ES-I3 (cell line): ENCODE measurements around the gene SLIT3.

ENCODE experiments used
- H3K36me3 ChIP-seq: 2 replicates; pipeline ENCODE4 v1.6.1; 2013; ENCODE audit warnings: mild to moderate bottlenecking, low read length, control low read depth, moderate library complexity; ENCODE audit not compliant: insufficient read depth
- H3K4me1 ChIP-seq: 2 replicates; pipeline ENCODE4 v1.6.1; 2013; ENCODE audit warnings: mild to moderate bottlenecking, control low read depth, low read length; ENCODE audit not compliant: insufficient read depth
- H3K9ac ChIP-seq: 2 replicates; pipeline ENCODE4 v1.6.1; 2013; ENCODE audit warnings: low read depth, mild to moderate bottlenecking, low read length, moderate library complexity
- H3K9me3 ChIP-seq: 2 replicates; pipeline ENCODE4 v1.6.1; 2013; ENCODE audit warnings: mild to moderate bottlenecking, low read length, moderate library complexity; ENCODE audit not compliant: control insufficient read depth, insufficient read depth

Gene SLIT3

DNA sequence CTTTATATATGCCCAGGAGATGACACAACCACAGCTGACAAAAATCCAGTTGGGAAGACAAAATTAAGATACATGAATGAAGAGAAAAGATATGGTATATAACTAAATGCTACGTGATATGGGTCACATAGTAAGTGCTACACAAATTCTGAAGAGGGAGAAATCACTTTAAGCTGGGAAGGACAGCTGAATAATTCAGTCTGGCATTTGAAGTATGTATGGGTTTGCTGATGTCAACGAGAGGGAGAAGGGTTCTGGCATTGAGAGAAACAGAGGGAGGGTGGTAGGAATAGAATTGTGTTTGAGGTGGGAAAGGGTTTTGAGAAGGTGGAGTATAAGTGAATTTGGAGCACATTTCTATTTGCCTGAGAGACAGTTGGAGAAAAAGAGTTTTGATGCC is 6.7 kb upstream of the SLIT3 start:
- H3K9ac ChIP-seq, result no peak overlapping the region
- no peaks in the 10 kb centered on the region for H3K9me3 ChIP-seq
- no peaks in the 10 kb centered on the region for H3K4me1 ChIP-seq
- H3K36me3 ChIP-seq, result no peaks in the 10 kb centered on the region

DNA sequence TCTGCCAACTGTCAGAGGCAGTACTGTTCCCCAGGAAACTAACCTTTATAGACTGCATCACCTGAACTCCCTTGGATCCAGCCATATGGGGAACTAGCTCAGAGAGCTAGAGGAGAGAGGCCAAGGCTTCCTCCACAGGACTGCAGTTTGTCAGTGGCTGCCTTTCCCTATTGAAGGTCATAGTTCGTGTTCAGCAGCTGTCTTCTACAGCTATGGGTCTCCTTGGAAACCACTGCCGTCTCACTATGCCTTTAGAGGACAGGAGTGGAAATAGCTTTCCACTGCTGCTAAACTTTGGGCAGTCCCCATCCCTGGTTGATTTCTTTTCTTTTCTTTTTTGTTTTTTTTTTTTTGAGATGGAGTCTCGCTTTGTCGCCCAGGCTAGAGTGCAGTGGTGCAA is 4.4 kb upstream of the SLIT3 start:
- H3K9ac ChIP-seq, result no peak overlapping the region
- no peaks in the 10 kb centered on the region for H3K36me3 ChIP-seq
- no peaks in the 10 kb centered on the region for H3K9me3 ChIP-seq
- H3K4me1 ChIP-seq, result no peaks in the 10 kb centered on the region

DNA sequence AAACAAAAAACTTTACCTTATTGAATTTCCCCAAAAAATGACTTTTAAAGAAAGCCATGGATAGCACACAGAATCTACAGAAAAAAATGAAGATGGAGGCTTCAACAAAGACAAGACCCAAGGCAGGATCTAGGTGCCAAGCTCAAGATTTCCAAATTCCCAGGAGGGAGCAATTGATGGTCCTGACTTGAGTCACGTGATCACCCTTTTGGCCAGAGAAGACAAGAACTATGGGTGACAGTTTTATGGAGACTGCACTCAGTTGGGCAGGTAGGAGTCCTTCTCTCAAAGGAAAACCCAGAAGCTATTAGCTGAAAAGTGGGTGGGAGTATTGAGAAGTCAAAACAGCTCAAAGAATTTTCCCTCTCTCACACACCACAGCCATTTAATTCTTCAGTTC is 3.2 kb upstream of the SLIT3 start:
- H3K9me3 ChIP-seq, result no peaks in the 10 kb centered on the region
- H3K36me3 ChIP-seq, result no peaks in the 10 kb centered on the region
- H3K9ac ChIP-seq, result no peak overlapping the region
- no peaks in the 10 kb centered on the region for H3K4me1 ChIP-seq

DNA sequence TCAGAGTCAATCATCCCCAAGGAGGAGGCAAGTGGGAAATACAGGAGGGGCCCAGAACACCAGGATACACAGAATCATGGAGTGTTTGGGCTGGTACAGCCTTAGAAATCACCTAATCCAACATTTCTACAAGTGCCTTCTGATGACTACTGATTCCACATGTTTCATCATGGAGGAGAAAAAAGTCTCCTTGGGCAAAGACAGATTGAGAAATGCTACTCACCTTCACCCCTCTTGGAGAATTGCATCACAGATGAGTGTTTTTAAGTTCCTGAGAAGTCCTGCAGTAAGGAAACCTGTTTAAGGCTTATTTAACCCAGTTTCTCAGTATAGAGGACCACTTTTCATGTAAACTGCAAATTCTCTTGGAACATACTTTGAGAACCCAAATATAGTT is 2.2 kb upstream of the SLIT3 start:
- H3K9me3 ChIP-seq, result no peaks in the 10 kb centered on the region
- H3K36me3 ChIP-seq, result no peaks in the 10 kb centered on the region
- H3K9ac ChIP-seq, result no peak overlapping the region
- no peaks in the 10 kb centered on the region for H3K4me1 ChIP-seq

DNA sequence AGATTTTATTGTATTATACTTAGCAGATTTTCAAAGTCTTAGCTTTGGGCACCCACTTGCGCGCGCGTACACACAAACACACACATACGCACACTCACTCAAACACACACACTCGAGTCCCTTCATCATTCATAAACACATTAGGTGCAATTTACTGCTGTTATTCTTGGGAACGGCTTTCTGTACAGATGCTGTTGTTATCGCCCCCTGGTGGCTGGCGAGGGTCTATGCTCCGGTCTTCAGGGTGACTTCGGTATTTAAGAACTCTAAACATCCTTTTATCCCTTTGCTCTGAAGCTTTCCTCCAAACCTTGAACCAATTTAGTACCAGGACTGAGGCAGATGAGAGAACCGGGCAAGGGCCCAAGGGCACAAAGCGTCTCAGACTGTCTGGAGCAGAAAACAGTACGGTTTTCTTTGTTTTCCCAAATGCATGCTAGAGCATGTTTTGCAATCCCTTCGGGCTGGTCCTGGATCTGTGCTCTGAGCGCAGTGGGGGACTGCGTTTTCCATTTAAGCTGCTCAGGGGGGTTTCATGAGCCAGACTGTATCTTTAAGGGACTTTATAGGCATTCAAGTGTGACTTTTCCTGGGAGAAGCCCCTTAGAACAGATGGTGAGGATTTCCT is 1.7 kb upstream of the SLIT3 start:
- Histone ChIP-seq H3K4me1 (no peaks in the 10 kb centered on the region), H3K9me3 (no peaks in the 10 kb centered on the region), H3K9ac (peak overlapping the region; percentile 21; the same call in 1 of the 2 replicates), H3K36me3 (no peaks in the 10 kb centered on the region)

DNA sequence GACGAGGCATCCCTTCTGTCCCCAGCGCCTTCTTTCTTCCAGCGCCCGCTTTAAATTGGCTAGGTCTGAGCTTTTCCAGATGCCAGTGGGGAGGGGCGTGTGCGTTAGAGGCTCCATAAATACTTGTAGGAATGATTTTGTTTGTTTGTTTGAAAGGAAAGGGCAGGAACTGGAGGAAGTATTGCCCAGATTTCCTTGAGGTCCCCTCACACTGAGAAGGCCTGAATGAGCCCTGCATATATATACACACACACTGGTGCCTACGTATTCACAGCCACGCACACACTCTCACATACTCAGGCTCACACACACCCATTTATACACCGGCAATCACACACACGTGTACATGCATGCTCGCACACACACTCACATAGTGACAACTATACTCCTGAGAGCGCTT is 1.0 kb upstream of the SLIT3 start:
- no peaks in the 10 kb centered on the region for H3K36me3 ChIP-seq
- H3K4me1 ChIP-seq, result no peaks in the 10 kb centered on the region
- peak overlapping the region; percentile 56; the same call in 1 of the 2 replicates for H3K9ac ChIP-seq
- no peaks in the 10 kb centered on the region for H3K9me3 ChIP-seq

DNA sequence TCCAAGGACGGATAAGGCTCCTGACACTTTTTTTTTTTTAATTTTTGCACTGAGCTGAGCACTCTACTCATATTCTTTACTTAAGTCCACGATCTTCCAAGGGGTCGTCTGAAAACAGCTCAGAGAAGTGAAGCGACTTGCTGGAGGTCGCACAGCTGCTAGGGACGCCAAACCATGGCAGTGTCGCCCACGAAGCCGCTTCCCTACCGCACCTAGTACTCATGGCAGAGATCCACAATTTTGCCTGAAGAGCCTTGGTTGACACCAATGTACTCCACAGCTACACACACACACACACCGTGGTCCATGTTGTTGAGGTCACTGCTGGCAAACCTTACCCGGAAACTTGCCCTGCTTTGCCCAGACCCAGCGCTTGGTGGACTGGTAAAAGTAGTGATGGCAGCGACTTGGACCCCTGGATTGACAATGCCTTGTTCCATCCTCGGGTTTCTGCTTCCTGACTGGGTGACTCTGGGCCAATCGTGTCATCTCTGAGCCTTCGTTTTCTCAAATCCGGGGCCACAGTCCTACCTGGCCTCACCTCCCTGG is 521 bp upstream of the SLIT3 start:
- Histone ChIP-seq H3K9me3 (no peaks in the 10 kb centered on the region), H3K36me3 (no peaks in the 10 kb centered on the region), H3K9ac (peak overlapping the region; percentile 56; the same call in 1 of the 2 replicates), H3K4me1 (no peaks in the 10 kb centered on the region)

DNA sequence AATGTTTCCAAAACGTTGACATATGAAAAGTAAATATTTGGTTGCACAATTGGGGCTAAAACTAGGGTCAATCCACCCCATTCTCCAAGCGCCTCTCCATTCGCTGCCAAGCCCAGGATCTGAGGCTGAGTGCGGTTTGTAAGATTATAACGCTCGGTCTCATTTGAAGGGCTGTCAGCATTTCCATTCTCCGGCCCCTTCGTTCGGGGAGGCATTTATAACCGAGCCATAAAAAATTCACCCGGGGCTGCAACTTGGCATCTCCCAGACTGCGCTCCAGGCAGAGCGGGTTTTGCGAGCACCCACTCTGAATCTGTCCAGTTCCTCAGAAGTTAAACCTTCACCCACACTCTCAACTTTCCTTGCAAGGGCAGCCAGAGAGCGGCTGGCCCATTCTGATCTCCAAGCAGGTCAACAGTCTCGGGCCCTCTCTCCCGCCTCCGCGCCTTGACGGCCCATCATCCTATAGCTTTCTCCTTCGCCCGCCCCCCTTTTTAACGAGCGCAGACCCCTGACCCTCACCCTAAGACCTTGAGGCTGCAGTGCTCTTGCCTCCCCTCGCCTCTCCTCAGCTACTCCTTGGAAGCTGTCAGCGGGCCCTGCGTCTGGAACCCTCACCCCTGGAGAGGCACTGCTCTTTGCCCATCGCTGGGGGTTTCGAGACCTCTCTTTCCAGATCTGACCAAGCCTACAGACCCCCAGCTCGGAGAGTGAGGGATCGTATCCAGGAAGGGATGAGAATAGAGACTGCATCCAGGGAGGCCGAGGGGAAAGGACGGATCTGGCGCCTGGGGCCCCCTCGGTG is 1.1 kb downstream of the SLIT3 start:
- Histone ChIP-seq H3K36me3 (no peaks in the 10 kb centered on the region), H3K4me1 (no peaks in the 10 kb centered on the region), H3K9ac (peak overlapping the region; percentile 56; the same call in 1 of the 2 replicates), H3K9me3 (no peaks in the 10 kb centered on the region)

DNA sequence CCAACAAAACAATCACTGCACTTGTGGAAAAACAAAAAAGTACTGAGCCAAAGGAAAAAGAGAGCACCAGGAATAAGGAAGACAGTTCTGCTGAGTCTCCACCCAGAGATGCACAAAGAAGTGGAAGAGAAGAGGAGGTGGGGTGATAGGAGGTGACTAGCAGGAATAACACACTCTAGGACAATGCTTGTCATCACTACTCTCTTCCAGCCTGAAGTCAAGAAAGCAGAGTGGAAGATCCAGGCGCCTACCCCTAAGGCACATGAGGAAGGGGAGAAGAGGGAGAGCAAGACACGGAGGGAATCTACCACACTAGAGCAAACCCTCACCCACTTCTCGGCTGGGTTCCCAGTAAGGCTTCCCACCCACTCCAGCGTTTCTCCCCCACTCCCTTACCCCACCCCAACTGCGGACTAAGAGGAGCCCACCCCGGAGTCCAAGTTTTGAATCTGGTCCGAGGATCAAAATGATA is 1.7 kb downstream of the SLIT3 start:
- Histone ChIP-seq H3K9me3 (no peaks in the 10 kb centered on the region), H3K9ac (no peak overlapping the region), H3K4me1 (no peaks in the 10 kb centered on the region), H3K36me3 (no peaks in the 10 kb centered on the region)

DNA sequence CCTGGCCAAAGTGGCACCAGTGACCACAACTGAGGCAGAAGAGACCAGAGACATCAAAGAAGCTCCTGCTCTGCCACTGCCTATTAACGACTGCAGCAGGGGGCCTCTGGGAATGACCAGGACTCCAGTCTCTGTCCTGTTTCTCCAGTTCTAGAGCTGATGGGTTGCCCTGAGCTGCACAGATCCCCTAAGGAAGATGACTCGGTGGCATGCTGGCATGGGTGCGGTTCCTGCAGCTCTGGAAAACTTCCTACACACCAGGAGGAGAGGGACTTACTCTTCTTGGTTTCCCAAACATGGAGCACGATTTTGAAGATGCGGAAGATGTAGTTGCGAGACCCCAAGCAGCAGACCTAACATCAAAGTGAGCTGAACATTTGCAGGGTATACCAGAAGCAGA is 2.7 kb downstream of the SLIT3 start:
- Histone ChIP-seq H3K9me3 (no peaks in the 10 kb centered on the region), H3K9ac (no peak overlapping the region)

DNA sequence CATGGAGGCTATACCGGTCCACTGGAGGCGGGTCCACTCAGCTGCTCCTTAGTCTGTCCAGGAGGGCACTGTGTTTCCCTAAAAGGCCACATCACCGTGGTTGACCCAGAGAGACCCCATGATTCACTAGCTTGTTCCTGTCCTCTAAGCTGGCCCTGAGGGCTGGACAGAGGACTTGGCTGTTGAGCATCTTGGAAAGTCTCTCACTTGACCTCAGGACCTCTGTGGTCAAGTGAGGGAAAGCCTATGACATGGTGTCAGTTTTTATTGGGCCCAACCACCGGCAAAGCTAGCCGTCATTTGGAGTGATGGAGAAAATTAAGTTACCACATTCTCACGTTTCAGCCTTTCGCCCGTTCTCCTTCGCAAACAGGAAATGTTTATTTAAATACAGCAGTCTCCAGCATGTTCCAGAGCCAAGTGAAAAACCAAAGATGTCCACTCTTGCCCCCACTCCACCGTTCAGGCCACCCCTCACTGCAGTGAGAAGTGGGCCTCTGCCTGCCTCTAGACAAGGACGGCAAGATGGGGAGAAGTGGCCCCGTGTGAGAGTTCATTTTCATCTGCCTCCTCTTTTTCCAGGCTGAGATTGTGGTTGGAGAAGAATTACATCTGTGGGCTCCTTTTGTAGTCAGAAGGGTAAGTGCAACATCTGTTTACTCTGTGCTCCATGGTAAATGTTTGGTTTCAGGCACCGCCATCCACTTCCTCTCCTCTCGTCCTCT is 4.4 kb downstream of the SLIT3 start:
- H3K9ac ChIP-seq, result no peak overlapping the region
- no peaks in the 10 kb centered on the region for H3K36me3 ChIP-seq
- no peaks in the 10 kb centered on the region for H3K9me3 ChIP-seq
- no peaks in the 10 kb centered on the region for H3K4me1 ChIP-seq

More for the DNA sequence above, 2.7 kb downstream of the SLIT3 start:
- Histone ChIP-seq H3K4me1 (no peaks in the 10 kb centered on the region), H3K36me3 (no peaks in the 10 kb centered on the region)

DNA sequence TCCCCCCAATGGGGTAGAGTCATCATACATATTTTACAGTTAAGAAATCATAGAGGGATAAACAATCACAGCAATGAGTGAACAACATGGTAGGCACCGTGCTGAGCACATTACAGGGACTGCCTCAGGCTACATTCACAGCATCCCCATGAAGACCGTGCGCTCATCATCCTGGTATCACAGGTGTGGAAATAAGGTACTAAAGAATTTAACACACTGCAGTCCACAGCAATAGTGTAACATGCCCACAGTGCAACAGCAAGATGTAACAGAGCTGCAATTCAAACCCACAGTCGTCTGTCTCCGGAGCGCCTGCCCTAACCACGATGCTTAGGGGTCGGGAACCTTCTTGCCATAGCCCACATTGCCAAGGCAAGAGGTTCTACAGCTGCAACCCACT is 5.6 kb downstream of the SLIT3 start:
- Histone ChIP-seq H3K36me3 (no peaks in the 10 kb centered on the region), H3K4me1 (no peaks in the 10 kb centered on the region), H3K9me3 (no peaks in the 10 kb centered on the region), H3K9ac (no peak overlapping the region)

DNA sequence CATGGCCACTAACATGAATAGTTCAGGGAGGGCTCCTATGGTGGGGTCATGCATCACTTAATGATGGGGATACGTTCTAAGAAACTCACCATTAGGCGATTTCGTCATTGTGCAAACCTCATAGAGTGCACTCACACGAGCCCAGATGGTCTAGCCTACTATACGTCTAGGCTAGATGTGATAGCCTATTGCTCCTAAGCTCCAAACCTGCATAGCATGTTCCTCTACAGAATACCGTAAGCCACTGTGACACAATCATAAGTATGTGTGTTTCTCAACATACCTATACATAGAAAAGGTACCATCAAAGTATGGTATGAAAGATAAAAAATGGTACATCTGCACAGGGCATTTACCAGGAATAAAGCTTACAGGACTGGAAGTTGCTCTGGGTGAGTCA is 6.3 kb downstream of the SLIT3 start:
- Histone ChIP-seq H3K9ac (no peak overlapping the region), H3K9me3 (no peaks in the 10 kb centered on the region), H3K36me3 (no peaks in the 10 kb centered on the region), H3K4me1 (no peaks in the 10 kb centered on the region)

DNA sequence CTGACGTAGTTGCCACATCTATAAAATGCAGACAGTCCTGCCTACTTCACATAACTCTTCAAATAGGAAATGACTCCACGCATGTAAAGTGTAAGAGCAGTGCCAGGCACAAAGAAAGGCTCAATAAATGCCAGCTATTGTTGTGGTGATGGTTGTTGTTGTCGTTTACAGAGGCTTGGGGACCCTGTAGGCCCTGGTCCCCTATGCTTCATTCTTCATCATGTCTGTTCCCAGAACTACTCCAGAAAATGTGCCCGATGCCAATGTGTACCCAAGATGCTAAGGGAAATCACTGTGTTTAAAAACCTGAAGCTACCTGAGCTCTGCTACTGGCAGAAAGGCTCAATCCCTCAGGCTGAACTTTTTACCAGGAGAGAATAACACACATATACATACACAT is 9.1 kb downstream of the SLIT3 start:
- H3K9ac ChIP-seq, result no peak overlapping the region
- no peaks in the 10 kb centered on the region for H3K4me1 ChIP-seq
- H3K36me3 ChIP-seq, result no peaks in the 10 kb centered on the region
- H3K9me3 ChIP-seq, result no peaks in the 10 kb centered on the region
